ENCODE data around the gene SLC10A1. TPM values are rescaled to one million over a fixed set of nuclear protein-coding genes. Genes with fewer than 3 reads are reported as not detected.

The SLC10A1 gene
- polyA plus RNA-seq, 1 donor (not counting 4 experiments of a cell fraction or from before 2014, with no cell fraction given) = not detected

DNA sequence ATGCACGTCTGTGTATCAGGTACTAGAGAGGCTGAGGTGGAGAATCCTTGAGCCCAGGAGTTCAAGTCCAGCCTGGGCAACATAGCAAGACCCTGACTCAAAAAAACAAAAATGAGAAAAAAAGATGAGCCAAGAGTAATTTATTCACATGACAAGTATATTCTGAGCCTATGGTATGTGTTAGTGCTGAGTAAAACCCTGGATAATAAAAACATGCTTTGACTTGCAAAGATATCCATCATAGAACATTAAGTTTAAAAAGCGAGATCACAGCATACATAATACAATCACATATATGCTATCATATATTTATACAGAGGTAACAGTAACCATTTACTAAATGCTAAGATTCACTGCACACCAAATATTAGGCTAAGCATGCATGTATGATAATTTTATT, 23.9 kb upstream of the SLC10A1 start:
- Histone ChIP-seq H3K9ac (ENCODE audit: control insufficient read depth, extremely low read depth, insufficient read depth, low read length) (no peak overlapping the region), H3K4me2 (ENCODE audit: control insufficient read depth, extremely low read depth, insufficient read depth, low read depth, low read length) (no peak overlapping the region), H3K9me3 (ENCODE audit: control insufficient read depth, low read depth, low read length) (no peaks in the 10 kb centered on the region), H3K36me3 (ENCODE audit: control insufficient read depth in 2 of 2, extremely low read depth in 1 of 2, insufficient read depth in 2 of 2, low read length in 2 of 2) (no peaks in the 10 kb centered on the region), H3K27me3 (ENCODE audit: control insufficient read depth, extremely low read depth, insufficient read depth, low read length) (peaks cover 4% of the 10 kb centered on the region), H3K9me1 (ENCODE audit: control insufficient read depth, extremely low read depth, insufficient read depth, low read length) (no peaks in the 10 kb centered on the region), H4K20me1 (ENCODE audit: control insufficient read depth, extremely low read depth, insufficient read depth, low read length) (no peaks in the 10 kb centered on the region), H3K4me1 (ENCODE audit: control insufficient read depth, extremely low read depth, insufficient read depth, low read length) (peaks cover 6% of the 10 kb centered on the region), H3K79me2 (ENCODE audit: control insufficient read depth, insufficient read depth, low read length) (no peaks in the 10 kb centered on the region), H3K27ac (ENCODE audit: control insufficient read depth, insufficient read depth, low read length) (no peak overlapping the region), H3K4me3 (ENCODE audit: control insufficient read depth in 2 of 3, extremely low read depth in 1 of 3, insufficient read depth in 2 of 3, low read depth in 1 of 3, low read length in 3 of 3) (no peak overlapping the region), H2AFZ (ENCODE audit: control insufficient read depth, low read length) (no peak overlapping the region)
- dilution Hi-C loops (cut with MboI; ENCODE audit: extremely low pct_ligation_motif_present, low sequenced_read_pairs) = no loop called here
- peak; percentile 50 for DNase-seq (ENCODE audit: low read depth, low spot score)
- TF ChIP-seq, protein P1, sequence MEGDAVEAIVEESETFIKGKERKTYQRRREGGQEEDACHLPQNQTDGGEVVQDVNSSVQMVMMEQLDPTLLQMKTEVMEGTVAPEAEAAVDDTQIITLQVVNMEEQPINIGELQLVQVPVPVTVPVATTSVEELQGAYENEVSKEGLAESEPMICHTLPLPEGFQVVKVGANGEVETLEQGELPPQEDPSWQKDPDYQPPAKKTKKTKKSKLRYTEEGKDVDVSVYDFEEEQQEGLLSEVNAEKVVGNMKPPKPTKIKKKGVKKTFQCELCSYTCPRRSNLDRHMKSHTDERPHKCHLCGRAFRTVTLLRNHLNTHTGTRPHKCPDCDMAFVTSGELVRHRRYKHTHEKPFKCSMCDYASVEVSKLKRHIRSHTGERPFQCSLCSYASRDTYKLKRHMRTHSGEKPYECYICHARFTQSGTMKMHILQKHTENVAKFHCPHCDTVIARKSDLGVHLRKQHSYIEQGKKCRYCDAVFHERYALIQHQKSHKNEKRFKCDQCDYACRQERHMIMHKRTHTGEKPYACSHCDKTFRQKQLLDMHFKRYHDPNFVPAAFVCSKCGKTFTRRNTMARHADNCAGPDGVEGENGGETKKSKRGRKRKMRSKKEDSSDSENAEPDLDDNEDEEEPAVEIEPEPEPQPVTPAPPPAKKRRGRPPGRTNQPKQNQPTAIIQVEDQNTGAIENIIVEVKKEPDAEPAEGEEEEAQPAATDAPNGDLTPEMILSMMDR (optimal IDR thresholded peaks at IDR 0.05 in 1 of 3, IDR thresholded peaks at IDR 0.05 in 1 of 3, conservative IDR thresholded peaks at IDR 0.05 in 1 of 3; ENCODE audit: extremely low read depth in 1 of 3, insufficient read depth in 2 of 3, low read length in 3 of 3) = no peak
- FAIRE-seq = no peak

DNA sequence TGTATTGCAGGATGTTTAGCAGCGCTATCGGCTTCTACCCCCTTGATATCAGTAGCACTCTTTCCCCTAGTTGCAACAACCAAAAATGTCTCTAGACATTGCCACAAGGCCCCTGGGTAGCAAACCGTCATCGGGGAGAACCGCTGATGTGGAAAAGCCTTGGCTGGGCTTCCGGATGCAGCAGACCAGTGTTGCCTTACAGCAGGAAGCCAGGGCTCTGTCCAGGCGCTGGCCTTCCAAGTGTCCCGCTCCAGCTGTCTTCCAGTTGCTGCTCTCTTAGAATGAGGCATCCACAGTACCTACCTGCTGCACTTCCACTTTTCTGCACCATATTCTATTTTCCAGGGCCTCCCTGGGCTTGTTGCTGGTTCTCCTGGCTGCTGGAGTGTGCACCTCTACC, 22.6 kb upstream of the SLC10A1 start:
- H3K9me3 ChIP-seq (ENCODE audit: control insufficient read depth, low read depth, low read length) = no peaks in the 10 kb centered on the region
- H3K4me1 ChIP-seq (ENCODE audit: control insufficient read depth, extremely low read depth, insufficient read depth, low read length) = peaks cover 6% of the 10 kb centered on the region
- H3K4me2 ChIP-seq (ENCODE audit: control insufficient read depth, extremely low read depth, insufficient read depth, low read depth, low read length) = no peak overlapping the region
- H3K9ac ChIP-seq (ENCODE audit: control insufficient read depth, extremely low read depth, insufficient read depth, low read length) = no peak overlapping the region
- dilution Hi-C loops (cut with MboI; ENCODE audit: extremely low pct_ligation_motif_present, low sequenced_read_pairs) = no loop called here
- no peaks in the 10 kb centered on the region for H4K20me1 ChIP-seq (ENCODE audit: control insufficient read depth, extremely low read depth, insufficient read depth, low read length)
- H3K79me2 ChIP-seq (ENCODE audit: control insufficient read depth, insufficient read depth, low read length) = no peaks in the 10 kb centered on the region
- no peak overlapping the region for H3K4me3 ChIP-seq (ENCODE audit: control insufficient read depth in 2 of 3, extremely low read depth in 1 of 3, insufficient read depth in 2 of 3, low read depth in 1 of 3, low read length in 3 of 3)
- H2AFZ ChIP-seq (ENCODE audit: control insufficient read depth, low read length) = no peak overlapping the region
- FAIRE-seq = no peak
- H3K36me3 ChIP-seq (ENCODE audit: control insufficient read depth in 2 of 2, extremely low read depth in 1 of 2, insufficient read depth in 2 of 2, low read length in 2 of 2) = no peaks in the 10 kb centered on the region
- no peak overlapping the region for H3K27ac ChIP-seq (ENCODE audit: control insufficient read depth, insufficient read depth, low read length)
- DNase-seq (ENCODE audit: low read depth, low spot score) = no peak
- no peak for TF ChIP-seq EZH2 (IDR thresholded peaks at IDR 0.05; ENCODE audit: low read length)
- TF ChIP-seq, protein P1 (optimal IDR thresholded peaks at IDR 0.05 in 1 of 3, IDR thresholded peaks at IDR 0.05 in 1 of 3, conservative IDR thresholded peaks at IDR 0.05 in 1 of 3; ENCODE audit: extremely low read depth in 1 of 3, insufficient read depth in 2 of 3, low read length in 3 of 3) = no peak
- H3K9me1 ChIP-seq (ENCODE audit: control insufficient read depth, extremely low read depth, insufficient read depth, low read length) = no peaks in the 10 kb centered on the region
- peaks cover 4% of the 10 kb centered on the region for H3K27me3 ChIP-seq (ENCODE audit: control insufficient read depth, extremely low read depth, insufficient read depth, low read length)

Measured in keratinocyte (primary cell).